Measurements from ENCODE around the gene CELSR2.
A peak's percentile ranks its signal among the peaks of the same experiment; 100 is the strongest.

The CELSR2 gene

DNA sequence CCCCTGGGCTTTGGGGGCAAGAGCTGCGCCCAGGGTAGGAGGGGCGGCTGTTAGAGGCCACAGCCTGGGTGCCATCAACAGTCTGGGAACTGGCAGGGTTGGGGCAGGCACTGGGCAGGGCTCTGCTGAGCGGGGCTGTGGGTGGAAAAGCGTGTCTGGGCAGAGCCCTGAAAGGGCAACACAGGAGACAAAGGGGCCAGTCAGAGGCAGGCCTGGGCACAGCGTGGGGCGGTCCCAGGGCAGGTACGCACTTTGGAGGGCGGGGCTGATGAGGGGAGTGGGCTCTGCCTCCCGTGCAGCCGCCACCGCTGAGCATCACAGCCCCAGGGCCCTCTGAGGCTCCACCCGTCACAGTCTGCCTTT lies 13.9 kb downstream of the CELSR2 start:
- Histone ChIP-seq H3K9me3 (ENCODE audit: severe bottlenecking) (no peaks in the 10 kb centered on the region), H3K36me3 (peaks cover 85% of the 10 kb centered on the region), H3K27ac (no peak overlapping the region), H3K27me3 (ENCODE audit: insufficient read depth, low read depth, severe bottlenecking) (no peaks in the 10 kb centered on the region), H3K4me3 (ENCODE audit: low read depth, low read length) (no peak overlapping the region)
- no peak for DNase-seq
- TF ChIP-seq, protein P1, sequence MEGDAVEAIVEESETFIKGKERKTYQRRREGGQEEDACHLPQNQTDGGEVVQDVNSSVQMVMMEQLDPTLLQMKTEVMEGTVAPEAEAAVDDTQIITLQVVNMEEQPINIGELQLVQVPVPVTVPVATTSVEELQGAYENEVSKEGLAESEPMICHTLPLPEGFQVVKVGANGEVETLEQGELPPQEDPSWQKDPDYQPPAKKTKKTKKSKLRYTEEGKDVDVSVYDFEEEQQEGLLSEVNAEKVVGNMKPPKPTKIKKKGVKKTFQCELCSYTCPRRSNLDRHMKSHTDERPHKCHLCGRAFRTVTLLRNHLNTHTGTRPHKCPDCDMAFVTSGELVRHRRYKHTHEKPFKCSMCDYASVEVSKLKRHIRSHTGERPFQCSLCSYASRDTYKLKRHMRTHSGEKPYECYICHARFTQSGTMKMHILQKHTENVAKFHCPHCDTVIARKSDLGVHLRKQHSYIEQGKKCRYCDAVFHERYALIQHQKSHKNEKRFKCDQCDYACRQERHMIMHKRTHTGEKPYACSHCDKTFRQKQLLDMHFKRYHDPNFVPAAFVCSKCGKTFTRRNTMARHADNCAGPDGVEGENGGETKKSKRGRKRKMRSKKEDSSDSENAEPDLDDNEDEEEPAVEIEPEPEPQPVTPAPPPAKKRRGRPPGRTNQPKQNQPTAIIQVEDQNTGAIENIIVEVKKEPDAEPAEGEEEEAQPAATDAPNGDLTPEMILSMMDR (IDR thresholded peaks at IDR 0.05; ENCODE audit: low read depth, low read length) = no peak

DNA sequence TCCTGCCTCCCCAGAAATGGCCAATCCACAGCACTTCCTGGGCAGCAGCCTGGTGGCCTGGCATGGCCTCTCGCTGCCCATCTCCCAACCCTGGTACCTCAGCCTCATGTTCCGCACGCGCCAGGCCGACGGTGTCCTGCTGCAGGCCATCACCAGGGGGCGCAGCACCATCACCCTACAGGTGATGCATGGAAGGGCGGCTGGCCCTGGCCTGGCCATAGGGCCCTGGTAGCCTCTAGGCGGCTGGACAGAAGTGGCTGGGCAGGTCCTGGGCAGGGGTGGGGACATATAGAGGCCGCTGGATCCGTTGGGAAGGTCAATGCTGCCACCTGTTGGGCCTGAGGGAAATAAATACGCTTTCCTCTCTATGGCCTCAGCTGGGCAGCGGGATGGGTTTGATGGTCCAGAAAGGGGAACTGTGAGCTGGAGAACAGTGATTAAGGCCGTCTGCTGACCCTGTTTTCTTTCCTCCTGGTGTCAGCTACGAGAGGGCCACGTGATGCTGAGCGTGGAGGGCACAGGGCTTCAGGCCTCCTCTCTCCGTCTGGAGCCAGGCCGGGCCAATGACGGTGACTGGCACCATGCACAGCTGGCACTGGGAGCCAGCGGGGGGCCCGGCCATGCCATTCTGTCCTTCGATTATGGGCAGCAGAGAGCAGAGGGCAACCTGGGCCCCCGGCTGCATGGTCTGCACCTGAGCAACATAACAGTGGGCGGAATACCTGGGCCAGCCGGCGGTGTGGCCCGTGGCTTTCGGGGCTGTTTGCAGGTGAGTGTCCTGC lies 14.4 kb downstream of the CELSR2 start:
- Histone ChIP-seq H3K27ac (no peak overlapping the region), H3K27me3 (ENCODE audit: insufficient read depth, low read depth, severe bottlenecking) (no peaks in the 10 kb centered on the region), H3K9me3 (ENCODE audit: severe bottlenecking) (no peaks in the 10 kb centered on the region), H3K36me3 (peaks cover 85% of the 10 kb centered on the region), H3K4me3 (ENCODE audit: low read depth, low read length) (no peak overlapping the region)
- DNase-seq = peak; percentile 97
- TF ChIP-seq, protein P1 (IDR thresholded peaks at IDR 0.05; ENCODE audit: low read depth, low read length) = peak; percentile 98

DNA sequence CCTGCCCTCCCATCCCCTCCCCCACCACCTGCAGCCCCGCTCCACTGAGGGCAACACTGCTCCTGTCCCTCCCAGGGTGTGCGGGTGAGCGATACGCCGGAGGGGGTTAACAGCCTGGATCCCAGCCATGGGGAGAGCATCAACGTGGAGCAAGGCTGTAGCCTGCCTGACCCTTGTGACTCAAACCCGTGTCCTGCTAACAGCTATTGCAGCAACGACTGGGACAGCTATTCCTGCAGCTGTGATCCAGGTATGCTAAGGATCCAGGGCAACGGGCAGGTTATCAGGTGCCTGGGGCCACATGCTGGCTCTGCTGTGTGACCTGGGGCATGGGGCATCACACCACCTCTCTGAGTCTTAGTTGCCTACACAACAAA lies 15.0 kb downstream of the CELSR2 start:
- Histone ChIP-seq H3K27ac (no peak overlapping the region), H3K4me3 (ENCODE audit: low read depth, low read length) (no peak overlapping the region), H3K36me3 (peaks cover 85% of the 10 kb centered on the region), H3K9me3 (ENCODE audit: severe bottlenecking) (no peaks in the 10 kb centered on the region), H3K27me3 (ENCODE audit: insufficient read depth, low read depth, severe bottlenecking) (no peaks in the 10 kb centered on the region)
- DNase-seq = no peak
- TF ChIP-seq, protein P1 (IDR thresholded peaks at IDR 0.05; ENCODE audit: low read depth, low read length) = no peak

DNA sequence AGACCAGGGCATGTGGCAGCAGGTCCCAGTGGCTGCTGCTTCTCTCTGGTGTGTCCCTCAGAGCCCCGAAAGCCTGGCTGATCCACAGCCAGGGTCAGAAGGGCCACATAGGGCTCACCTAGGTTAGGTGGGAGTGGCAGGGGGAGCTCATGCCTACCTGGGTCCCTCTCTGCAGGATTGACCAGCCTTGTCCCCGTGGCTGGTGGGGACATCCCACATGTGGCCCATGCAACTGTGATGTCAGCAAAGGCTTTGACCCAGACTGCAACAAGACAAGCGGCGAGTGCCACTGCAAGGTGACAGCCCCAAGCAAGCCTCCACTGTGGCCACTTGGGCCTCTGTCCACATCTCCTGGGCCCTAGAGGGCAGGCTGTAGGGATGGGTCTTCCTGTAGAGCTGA lies 15.7 kb downstream of the CELSR2 start:
- H3K36me3 ChIP-seq = peaks cover 86% of the 10 kb centered on the region
- no peak overlapping the region for H3K4me3 ChIP-seq (ENCODE audit: low read depth, low read length)
- H3K9me3 ChIP-seq (ENCODE audit: severe bottlenecking) = no peaks in the 10 kb centered on the region
- no peak overlapping the region for H3K27ac ChIP-seq
- no peak for DNase-seq
- TF ChIP-seq, protein P1 (IDR thresholded peaks at IDR 0.05; ENCODE audit: low read depth, low read length) = no peak
- H3K27me3 ChIP-seq (ENCODE audit: insufficient read depth, low read depth, severe bottlenecking) = no peaks in the 10 kb centered on the region

DNA sequence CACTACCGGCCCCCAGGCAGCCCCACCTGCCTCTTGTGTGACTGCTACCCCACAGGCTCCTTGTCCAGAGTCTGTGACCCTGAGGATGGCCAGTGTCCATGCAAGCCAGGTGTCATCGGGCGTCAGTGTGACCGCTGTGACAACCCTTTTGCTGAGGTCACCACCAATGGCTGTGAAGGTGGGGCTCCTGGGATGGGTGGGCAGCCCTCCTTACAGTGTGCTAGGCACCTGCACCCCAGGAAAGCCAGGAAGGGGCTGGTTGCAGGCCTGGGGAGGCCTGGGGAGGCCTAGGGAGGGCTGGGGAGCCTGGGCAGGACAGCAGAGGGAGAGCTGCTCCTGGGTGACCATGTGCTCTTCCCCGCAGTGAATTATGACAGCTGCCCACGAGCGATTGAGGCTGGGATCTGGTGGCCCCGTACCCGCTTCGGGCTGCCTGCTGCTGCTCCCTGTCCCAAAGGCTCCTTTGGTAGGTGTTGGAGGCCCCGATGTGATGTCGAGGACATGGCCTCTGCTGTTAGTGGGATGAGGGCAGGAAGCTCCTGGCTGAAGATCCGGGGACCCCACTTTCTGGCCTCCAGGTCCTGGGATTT lies 16.5 kb downstream of the CELSR2 start:
- Histone ChIP-seq H3K36me3 (peaks cover 87% of the 10 kb centered on the region), H3K9me3 (ENCODE audit: severe bottlenecking) (no peaks in the 10 kb centered on the region), H3K4me3 (ENCODE audit: low read depth, low read length) (no peak overlapping the region), H3K27ac (no peak overlapping the region), H3K27me3 (ENCODE audit: insufficient read depth, low read depth, severe bottlenecking) (no peaks in the 10 kb centered on the region)
- DNase-seq = no peak
- TF ChIP-seq, protein P1 (IDR thresholded peaks at IDR 0.05; ENCODE audit: low read depth, low read length) = no peak
